Trophoblast cell (in vitro differentiated cells and primary cell): Measurements from ENCODE around the gene GRIN2A.

Source experiments
- DNase-seq, 2 donors: peaks; one replicate each; pipeline ENCODE4 v3.0.0-alpha.2; 2016
- H2AFZ ChIP-seq: 2 replicates; pipeline ENCODE4 v1.6.1; 2013; ENCODE audit warnings: low read length, moderate library complexity, mild to moderate bottlenecking; ENCODE audit not compliant: insufficient read depth, poor library complexity
- H2AK5ac ChIP-seq: 2 replicates; pipeline ENCODE4 v1.6.1; 2013; ENCODE audit warnings: mild to moderate bottlenecking, low read length
- H2BK120ac ChIP-seq: 2 replicates; pipeline ENCODE4 v1.6.1; 2013; ENCODE audit warnings: low read length, mild to moderate bottlenecking, moderate library complexity; ENCODE audit not compliant: insufficient read depth, poor library complexity
- H2BK12ac ChIP-seq: 2 replicates; pipeline ENCODE4 v1.6.1; 2013; ENCODE audit warnings: mild to moderate bottlenecking, low read length, moderate library complexity
- H2BK5ac ChIP-seq: 2 replicates; pipeline ENCODE4 v1.6.1; 2013; ENCODE audit warnings: low read length, low read depth, moderate library complexity, mild to moderate bottlenecking; ENCODE audit not compliant: poor library complexity
- H3K14ac ChIP-seq: 2 replicates; pipeline ENCODE4 v1.6.1; 2013; ENCODE audit warnings: mild to moderate bottlenecking, low read length
- H3K18ac ChIP-seq: 2 replicates; pipeline ENCODE4 v1.6.1; 2013; ENCODE audit warnings: mild to moderate bottlenecking, low read length
- H3K23ac ChIP-seq: 2 replicates; pipeline ENCODE4 v1.6.1; 2013; ENCODE audit warnings: low read length
- H3K27ac ChIP-seq: 2 replicates; pipeline ENCODE4 v1.5.1; 2013; ENCODE audit warnings: low read depth, mild to moderate bottlenecking, inconsistent platforms, low read length, moderate library complexity
- H3K27me3 ChIP-seq: 2 replicates; pipeline ENCODE4 v1.6.1; 2013; ENCODE audit warnings: inconsistent platforms, mild to moderate bottlenecking, low read length, moderate library complexity; ENCODE audit not compliant: insufficient read depth
- H3K36me3 ChIP-seq, 2 experiments: 1 replicate in 1 of 2; 2 replicates in 1 of 2; pipeline ENCODE4 v1.6.1; 2013; ENCODE audit warnings: low read length in 2 of 2, mild to moderate bottlenecking in 2 of 2, moderate library complexity in 1 of 2; ENCODE audit not compliant: insufficient read depth in 2 of 2, control insufficient read depth in 1 of 2
- H3K4ac ChIP-seq: 2 replicates; pipeline ENCODE4 v1.6.1; 2013; ENCODE audit warnings: low read depth, mild to moderate bottlenecking, low read length, moderate library complexity
- H3K4me1 ChIP-seq, 2 experiments: 1 replicate in 1 of 2; 2 replicates in 1 of 2; pipeline ENCODE4 v1.6.1; 2013; ENCODE audit warnings: low read length in 2 of 2, mild to moderate bottlenecking in 2 of 2, moderate library complexity in 1 of 2; ENCODE audit not compliant: insufficient read depth in 2 of 2, control insufficient read depth in 1 of 2
- H3K4me2 ChIP-seq: 2 replicates; pipeline ENCODE4 v1.6.1; 2013; ENCODE audit warnings: inconsistent platforms, mild to moderate bottlenecking, low read length, moderate library complexity
- H3K4me3 ChIP-seq: 2 replicates; pipeline ENCODE4 v1.5.1; 2013; ENCODE audit warnings: mild to moderate bottlenecking, low read depth, low read length, inconsistent platforms
- H3K79me1 ChIP-seq: one replicate; pipeline ENCODE4 v1.6.1; 2013; ENCODE audit warnings: low read length
- H3K79me2 ChIP-seq: 2 replicates; pipeline ENCODE4 v1.6.1; 2013; ENCODE audit warnings: low read length, mild to moderate bottlenecking; ENCODE audit not compliant: control insufficient read depth, insufficient read depth, poor library complexity
- H3K9ac ChIP-seq: 2 replicates; pipeline ENCODE4 v1.6.1; 2013; ENCODE audit warnings: mild to moderate bottlenecking, low read length
- H3K9me3 ChIP-seq: 2 replicates; pipeline ENCODE4 v1.6.1; 2013; ENCODE audit warnings: low read depth, mild to moderate bottlenecking, control low read depth, inconsistent platforms, low read length; ENCODE audit not compliant: insufficient read depth
- H4K12ac ChIP-seq: 2 replicates; pipeline ENCODE4 v1.6.1; 2013; ENCODE audit warnings: low read depth, mild to moderate bottlenecking, low read length, moderate library complexity
- H4K8ac ChIP-seq: 2 replicates; pipeline ENCODE4 v1.6.1; 2013; ENCODE audit warnings: low read depth, mild to moderate bottlenecking, low read length, moderate library complexity
- H4K91ac ChIP-seq: one replicate; pipeline ENCODE4 v1.6.1; 2013; ENCODE audit warnings: low read depth, mild to moderate bottlenecking, low read length, moderate library complexity
- WGBS: extraction: QIAGEN DNeasy Blood & Tissue Kit; methylation state at CpG from one replicate; pipeline ENCODE4 v1.1.7; 2013; ENCODE audit warnings: missing lambda C conversion rate; ENCODE audit not compliant: insufficient read length, insufficient coverage; ENCODE audit errors: extremely low coverage; 5-methylcytosine and 5-hydroxymethylcytosine counted together

The GRIN2A gene

DNA sequence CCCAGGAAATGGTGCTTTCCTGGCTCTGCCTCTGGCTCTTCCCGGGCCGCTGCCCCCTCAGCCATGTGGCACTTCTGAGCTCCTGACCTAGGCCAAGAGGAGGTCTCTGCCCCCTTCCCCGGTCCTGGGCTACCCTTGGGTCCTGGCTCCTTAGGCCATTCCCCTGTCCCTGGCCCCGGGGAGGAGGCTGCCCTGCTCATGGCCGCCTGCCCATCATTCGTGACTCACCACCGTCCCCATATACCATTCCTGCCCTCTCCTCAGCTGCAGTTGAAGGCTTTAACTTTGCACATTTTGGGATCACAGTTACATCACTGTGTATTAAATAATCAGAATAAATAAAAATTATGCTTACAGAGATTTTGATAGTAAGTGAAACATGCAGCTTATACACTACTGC lies 69.0 kb downstream of the GRIN2A start:
- H4K12ac ChIP-seq: no peak overlapping the region
- H4K91ac ChIP-seq: no peak overlapping the region
- H3K79me1 ChIP-seq: no peaks in the 10 kb centered on the region
- H3K23ac ChIP-seq: no peak overlapping the region
- H3K4ac ChIP-seq: no peak overlapping the region
- no peak overlapping the region for H2BK120ac ChIP-seq
- no peak overlapping the region for H2AFZ ChIP-seq
- WGBS: no CpG with 5 or more reads among the region's 7 CpGs
- no peak overlapping the region for H3K14ac ChIP-seq
- H3K9me3 ChIP-seq: peaks cover 5% of the 10 kb centered on the region
- no peak overlapping the region for H4K8ac ChIP-seq
- H3K27ac ChIP-seq: no peak overlapping the region
- no peaks in the 10 kb centered on the region for H3K36me3 ChIP-seq
- DNase-seq: no peak
- H3K79me2 ChIP-seq: no peaks in the 10 kb centered on the region
- H3K18ac ChIP-seq: no peak overlapping the region
- H3K27me3 ChIP-seq: no peaks in the 10 kb centered on the region
- H3K4me3 ChIP-seq: no peak overlapping the region
- no peak overlapping the region for H3K9ac ChIP-seq
- no peak overlapping the region for H3K4me2 ChIP-seq
- H3K4me1 ChIP-seq: no peaks in the 10 kb centered on the region
- no peak overlapping the region for H2BK12ac ChIP-seq
- H2BK5ac ChIP-seq: no peak overlapping the region
- no peak overlapping the region for H2AK5ac ChIP-seq

DNA sequence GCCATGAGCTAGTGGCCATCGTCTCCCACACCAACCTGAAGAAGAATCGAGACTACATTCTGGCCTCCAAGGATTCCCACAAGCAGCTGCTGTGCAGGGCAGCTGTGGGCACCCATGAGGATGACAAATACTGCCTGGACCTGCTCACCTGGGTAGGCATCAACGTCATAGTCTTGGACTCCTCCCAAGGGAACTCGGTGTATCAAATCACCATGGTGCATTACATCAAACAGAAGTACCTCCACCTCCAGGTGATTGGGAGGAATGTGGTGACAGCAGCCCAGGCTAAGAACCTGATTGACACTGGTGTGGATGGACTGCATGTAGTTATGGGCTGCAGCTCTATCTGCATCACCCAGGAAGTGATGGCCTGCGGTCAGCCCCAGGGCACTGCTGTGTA lies 70.2 kb downstream of the GRIN2A start:
- no peaks in the 10 kb centered on the region for H3K27me3 ChIP-seq
- H2AK5ac ChIP-seq: no peak overlapping the region
- H3K36me3 ChIP-seq: no peaks in the 10 kb centered on the region
- peaks cover 5% of the 10 kb centered on the region for H3K9me3 ChIP-seq
- no peak overlapping the region for H4K12ac ChIP-seq
- H3K9ac ChIP-seq: no peak overlapping the region
- peak overlapping the region; percentile 8 for H3K4me3 ChIP-seq
- DNase-seq: no peak
- no peak overlapping the region for H3K14ac ChIP-seq
- H3K4me2 ChIP-seq: no peak overlapping the region
- H3K18ac ChIP-seq: no peak overlapping the region
- no peak overlapping the region for H3K27ac ChIP-seq
- H3K79me1 ChIP-seq: no peaks in the 10 kb centered on the region
- H2AFZ ChIP-seq: no peak overlapping the region
- H4K8ac ChIP-seq: no peak overlapping the region
- no peaks in the 10 kb centered on the region for H3K79me2 ChIP-seq
- no peak overlapping the region for H2BK5ac ChIP-seq
- H4K91ac ChIP-seq: no peak overlapping the region
- no peak overlapping the region for H3K23ac ChIP-seq
- H2BK120ac ChIP-seq: no peak overlapping the region
- H3K4me1 ChIP-seq: no peaks in the 10 kb centered on the region
- WGBS: no CpG with 5 or more reads among the region's 5 CpGs
- no peak overlapping the region for H3K4ac ChIP-seq
- no peak overlapping the region for H2BK12ac ChIP-seq

DNA sequence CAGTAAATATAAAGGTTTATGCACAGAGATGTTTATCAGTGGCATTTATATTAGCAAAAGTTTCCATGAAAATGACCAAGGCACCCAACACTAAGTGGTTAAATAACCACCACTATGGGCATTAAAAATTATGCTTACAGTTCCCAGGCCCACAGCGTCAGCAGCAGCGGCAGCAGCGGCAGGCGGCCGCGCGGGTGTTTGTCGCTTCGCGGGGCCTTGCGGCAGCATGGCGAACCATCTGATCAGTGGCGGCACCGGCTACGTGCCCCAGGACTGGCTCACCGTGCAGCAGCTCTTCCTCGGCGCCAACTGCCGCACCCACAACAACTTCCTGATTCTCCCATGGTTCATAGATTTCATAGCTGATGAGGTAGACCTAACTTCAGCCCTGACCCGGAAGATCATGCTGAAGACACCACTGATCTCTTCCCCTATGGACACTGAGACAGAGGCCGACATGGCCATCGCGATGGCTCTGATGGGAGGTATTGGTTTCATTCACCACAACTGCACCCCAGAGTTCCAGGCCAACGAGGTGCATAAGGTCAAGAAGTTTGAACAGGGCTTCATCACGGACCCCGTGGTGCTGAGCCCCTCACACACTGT lies 71.0 kb downstream of the GRIN2A start:
- no peak overlapping the region for H3K14ac ChIP-seq
- H2AFZ ChIP-seq: no peak overlapping the region
- no peak overlapping the region for H3K23ac ChIP-seq
- H3K27ac ChIP-seq: no peak overlapping the region
- H2BK120ac ChIP-seq: no peak overlapping the region
- H3K4me2 ChIP-seq: no peak overlapping the region
- H3K36me3 ChIP-seq: no peaks in the 10 kb centered on the region
- H2BK12ac ChIP-seq: no peak overlapping the region
- H3K79me2 ChIP-seq: no peaks in the 10 kb centered on the region
- H3K18ac ChIP-seq: no peak overlapping the region
- no peaks in the 10 kb centered on the region for H3K4me1 ChIP-seq
- peaks cover 5% of the 10 kb centered on the region for H3K9me3 ChIP-seq
- no peak overlapping the region for H3K4me3 ChIP-seq
- DNase-seq: no peak
- WGBS: no CpG with 5 or more reads among the region's 26 CpGs
- H3K4ac ChIP-seq: no peak overlapping the region
- no peaks in the 10 kb centered on the region for H3K79me1 ChIP-seq
- no peak overlapping the region for H4K8ac ChIP-seq
- no peak overlapping the region for H4K91ac ChIP-seq
- no peak overlapping the region for H4K12ac ChIP-seq
- H3K27me3 ChIP-seq: no peaks in the 10 kb centered on the region
- H2BK5ac ChIP-seq: no peak overlapping the region
- H3K9ac ChIP-seq: no peak overlapping the region
- H2AK5ac ChIP-seq: no peak overlapping the region

DNA sequence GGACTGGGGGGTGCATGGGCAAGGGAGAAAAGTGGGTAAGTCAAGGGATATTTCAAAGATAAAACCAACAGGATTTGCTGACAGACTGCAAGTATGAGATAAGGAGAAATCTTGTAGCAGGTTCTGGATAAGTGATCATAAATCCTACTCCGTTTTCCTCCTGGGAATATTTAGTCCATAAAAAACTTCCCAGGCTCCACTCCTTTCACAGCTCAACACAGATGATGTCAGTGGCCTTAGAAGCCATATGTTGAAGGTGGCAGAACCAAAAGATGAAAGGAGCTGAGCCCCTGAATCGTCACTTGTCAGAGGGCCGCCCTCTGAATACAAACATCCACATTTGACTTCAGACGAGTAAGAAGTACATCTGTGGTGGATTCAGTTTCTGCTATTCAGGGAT lies 71.7 kb downstream of the GRIN2A start:
- Histone ChIP-seq H3K23ac (no peak overlapping the region), H3K18ac (no peak overlapping the region), H4K12ac (no peak overlapping the region), H3K4me2 (no peak overlapping the region), H3K27ac (no peak overlapping the region), H2AK5ac (no peak overlapping the region), H3K4me3 (no peak overlapping the region), H3K14ac (no peak overlapping the region), H2BK120ac (no peak overlapping the region), H3K4ac (no peak overlapping the region), H3K79me2 (no peaks in the 10 kb centered on the region), H3K4me1 (no peaks in the 10 kb centered on the region), H3K27me3 (no peaks in the 10 kb centered on the region), H2BK5ac (no peak overlapping the region), H3K79me1 (no peaks in the 10 kb centered on the region), H4K8ac (no peak overlapping the region), H3K36me3 (no peaks in the 10 kb centered on the region), H2AFZ (no peak overlapping the region), H4K91ac (no peak overlapping the region), H3K9ac (no peak overlapping the region), H2BK12ac (no peak overlapping the region), H3K9me3 (peaks cover 5% of the 10 kb centered on the region)
- WGBS: no CpG with 5 or more reads among the region's 4 CpGs
- no peak for DNase-seq
